ENCODE measurements around the gene IL21R.

- TF ChIP-seq POLR2A (IDR thresholded peaks at IDR 0.05; ENCODE audit: low read length) (no peak), GATA1 (IDR thresholded peaks at IDR 0.05; ENCODE audit: low read depth, low read length) (no peak)
These were observed 20.7 kb upstream of the IL21R start for GRCh38 chr16:27381236-27381635.
